CD4-positive, alpha-beta T cell (primary cell): ENCODE data around the gene SBNO2. TPM values are rescaled to one million over a fixed set of nuclear protein-coding genes. Genes with fewer than 3 reads are reported as not detected.

Experiments used
- ATAC-seq: fragments of 200-7000 bp; cut with Tn5 transposase; one replicate; pipeline ENCODE4 v1.10.0; 2022; ENCODE audit warnings: mild to moderate bottlenecking; ENCODE audit not compliant: poor library complexity
- CTCF ChIA-PET: fragments of 350-600 bp; sonication (Branson Sonifier 250); formaldehyde crosslinking; loops from one replicate; lab custom pipeline; 2021; ENCODE audit warnings: antibody characterized with exemption, inconsistent platforms; lab: Charles Lee
- POLR2A ChIA-PET: fragments of 350-600 bp; sonication (Branson Sonifier 250); formaldehyde crosslinking; loops from one replicate; lab custom pipeline; 2021; ENCODE audit warnings: antibody characterized with exemption, inconsistent platforms; lab: Charles Lee
- DNase-seq, 14 experiments: peaks; one replicate each; pipeline ENCODE4 v3.0.0-alpha.2; 2013 to 2020; ENCODE audit warnings: mixed read lengths in 2 of 14
- H3K27ac ChIP-seq, 2 donors: one replicate each; pipeline versions ENCODE4 v1.5.1 to v1.7.0; 2013; ENCODE audit warnings: low read length in 2 of 2, low read depth in 1 of 2, mild to moderate bottlenecking in 1 of 2
- H3K27me3 ChIP-seq, 2 experiments: 1 replicate in 1 of 2; 2 replicates in 1 of 2; pipeline versions ENCODE4 v1.6.1 to v1.7.0; 2013; ENCODE audit warnings: low read length in 2 of 2, control low read depth in 1 of 2, mild to moderate bottlenecking in 1 of 2, moderate library complexity in 1 of 2; ENCODE audit not compliant: insufficient read depth in 2 of 2, control insufficient read depth in 1 of 2
- H3K36me3 ChIP-seq: one replicate; pipeline ENCODE4 v1.6.1; 2013; ENCODE audit warnings: low read length, control low read depth; ENCODE audit not compliant: insufficient read depth
- H3K4me1 ChIP-seq: one replicate; pipeline ENCODE4 v1.6.1; 2013; ENCODE audit warnings: low read length, control low read depth; ENCODE audit not compliant: insufficient read depth
- H3K4me3 ChIP-seq: one replicate; pipeline ENCODE4 v1.5.1; 2013; ENCODE audit warnings: mild to moderate bottlenecking, low read length, moderate library complexity
- H3K9me3 ChIP-seq, 2 experiments: 1 replicate in 1 of 2; 2 replicates in 1 of 2; pipeline versions ENCODE4 v1.6.1 to v1.7.0; 2013; ENCODE audit warnings: low read length in 2 of 2, mild to moderate bottlenecking in 2 of 2, control low read depth in 1 of 2, moderate library complexity in 1 of 2; ENCODE audit not compliant: control insufficient read depth in 1 of 2, insufficient read depth in 1 of 2
- H3K27ac Mint-ChIP-seq: one replicate; pipeline ENCODE4 v1.8.0; 2020; ENCODE audit warnings: mixed read lengths
- H3K27me3 Mint-ChIP-seq: one replicate; pipeline ENCODE4 v1.8.0; 2021; ENCODE audit warnings: mixed read lengths
- H3K36me3 Mint-ChIP-seq: one replicate; pipeline ENCODE4 v1.8.0; 2021; ENCODE audit warnings: low read depth, mixed read lengths
- H3K4me1 Mint-ChIP-seq: one replicate; pipeline ENCODE4 v1.8.0; 2021; ENCODE audit warnings: low read depth, mixed read lengths
- H3K4me3 Mint-ChIP-seq: one replicate; pipeline ENCODE4 v1.8.0; 2020; ENCODE audit warnings: mild to moderate bottlenecking, mixed read lengths
- H3K9me3 Mint-ChIP-seq: one replicate; pipeline ENCODE4 v1.8.0; 2020; ENCODE audit warnings: mixed read lengths
- intact Hi-C, 2 experiments: fragments of 100-400 bp; cut with DNase I in 1 of 2; cut with micrococcal nuclease in 1 of 2; formaldehyde crosslinking; loops; one replicate each; pipeline versions ENCODE4 v1.15.1 to v1.9.0; 2023 to 2025; cut with DNase I, micrococcal nuclease
- total RNA-seq, 174 experiments: library from RNA in 2 of 174; stranded (reverse) in 2 of 174; gene quantifications; one replicate each; pipeline ENCODE4 v1.2.3 and lab custom pipeline; 2021 to 2026
- TF ChIP-seq, protein P1 (sequence below): fragments of 200-600 bp; IDR thresholded peaks from one replicate; pipeline ENCODE4 v1.8.0; 2022; ENCODE audit warnings: antibody characterized with exemption, mild to moderate bottlenecking

The SBNO2 gene
- total RNA-seq, 2 experiments from 2014 or later, result 126 to 137 TPM

DNA sequence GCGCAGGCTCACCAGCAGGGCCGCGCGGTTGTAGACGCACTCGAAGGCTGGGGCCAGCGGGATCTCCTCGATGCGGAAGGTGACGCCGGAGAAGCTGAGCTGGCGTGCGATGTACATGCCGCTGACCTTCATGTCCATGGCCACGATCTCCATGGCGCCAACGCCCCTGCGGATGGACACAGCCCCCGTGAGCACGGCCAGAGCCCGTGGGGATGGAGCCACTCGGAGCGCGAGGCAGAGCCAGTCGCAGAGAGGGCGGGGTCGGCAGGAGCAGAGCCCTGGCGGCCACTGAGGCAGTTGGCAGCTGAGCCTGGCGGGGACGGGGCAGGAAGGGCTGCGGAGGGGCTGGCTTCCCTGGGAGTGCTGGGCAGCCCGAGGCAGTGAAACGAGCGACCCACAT, 55.1 kb downstream of the SBNO2 start:
- ChIA-PET POLR2A (no interaction called here), CTCF (no interaction called here)
- intact Hi-C loops, result no loop called here
- DNase-seq (no peak), ATAC-seq (no peak)
- Mint-ChIP-seq H3K27me3 (no peaks in the 10 kb centered on the region), H3K27ac (no peak overlapping the region), H3K36me3 (peaks cover 49% of the 10 kb centered on the region), H3K9me3 (no peaks in the 10 kb centered on the region), H3K4me3 (no peak overlapping the region), H3K4me1 (no peaks in the 10 kb centered on the region)
- no peaks in the 10 kb centered on the region for H3K27me3 ChIP-seq
- no peak overlapping the region for H3K4me3 ChIP-seq
- H3K36me3 ChIP-seq, result peaks cover 89% of the 10 kb centered on the region
- no peak overlapping the region for H3K27ac ChIP-seq
- TF ChIP-seq, protein P1, sequence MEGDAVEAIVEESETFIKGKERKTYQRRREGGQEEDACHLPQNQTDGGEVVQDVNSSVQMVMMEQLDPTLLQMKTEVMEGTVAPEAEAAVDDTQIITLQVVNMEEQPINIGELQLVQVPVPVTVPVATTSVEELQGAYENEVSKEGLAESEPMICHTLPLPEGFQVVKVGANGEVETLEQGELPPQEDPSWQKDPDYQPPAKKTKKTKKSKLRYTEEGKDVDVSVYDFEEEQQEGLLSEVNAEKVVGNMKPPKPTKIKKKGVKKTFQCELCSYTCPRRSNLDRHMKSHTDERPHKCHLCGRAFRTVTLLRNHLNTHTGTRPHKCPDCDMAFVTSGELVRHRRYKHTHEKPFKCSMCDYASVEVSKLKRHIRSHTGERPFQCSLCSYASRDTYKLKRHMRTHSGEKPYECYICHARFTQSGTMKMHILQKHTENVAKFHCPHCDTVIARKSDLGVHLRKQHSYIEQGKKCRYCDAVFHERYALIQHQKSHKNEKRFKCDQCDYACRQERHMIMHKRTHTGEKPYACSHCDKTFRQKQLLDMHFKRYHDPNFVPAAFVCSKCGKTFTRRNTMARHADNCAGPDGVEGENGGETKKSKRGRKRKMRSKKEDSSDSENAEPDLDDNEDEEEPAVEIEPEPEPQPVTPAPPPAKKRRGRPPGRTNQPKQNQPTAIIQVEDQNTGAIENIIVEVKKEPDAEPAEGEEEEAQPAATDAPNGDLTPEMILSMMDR, result no peak
- H3K9me3 ChIP-seq, result no peaks in the 10 kb centered on the region
- H3K4me1 ChIP-seq, result peaks cover 7% of the 10 kb centered on the region

- H3K4me1 ChIP-seq, result peaks cover 15% of the 10 kb centered on the region
- no peak overlapping the region for H3K27ac Mint-ChIP-seq
- no peak for DNase-seq
- no peak overlapping the region for H3K4me3 ChIP-seq
- no peaks in the 10 kb centered on the region for H3K9me3 Mint-ChIP-seq
- intact Hi-C loops, result no loop called here
- H3K4me1 Mint-ChIP-seq, result no peaks in the 10 kb centered on the region
- CTCF ChIA-PET, result no interaction called here
- H3K4me3 Mint-ChIP-seq, result no peak overlapping the region
- POLR2A ChIA-PET, result no interaction called here
- H3K9me3 ChIP-seq, result no peaks in the 10 kb centered on the region
- no peak for ATAC-seq
- no peak overlapping the region for H3K27ac ChIP-seq
- H3K27me3 Mint-ChIP-seq, result no peaks in the 10 kb centered on the region
- peaks cover 41% of the 10 kb centered on the region for H3K36me3 Mint-ChIP-seq
- H3K36me3 ChIP-seq, result peaks cover 89% of the 10 kb centered on the region
- no peaks in the 10 kb centered on the region for H3K27me3 ChIP-seq
- TF ChIP-seq, protein P1, result no peak
Measured at GRCh38 chr19:1117654-1118053, 56.4 kb downstream of the SBNO2 start.

GRCh38 chr19:1116726-1117581, 57.1 kb downstream of the SBNO2 start:
- Histone ChIP-seq H3K4me3 (no peak overlapping the region), H3K27me3 (no peaks in the 10 kb centered on the region), H3K36me3 (peaks cover 88% of the 10 kb centered on the region), H3K9me3 (no peaks in the 10 kb centered on the region), H3K27ac (no peak overlapping the region), H3K4me1 (peaks cover 16% of the 10 kb centered on the region)
- DNase-seq, result no peak
- TF ChIP-seq, protein P1, result no peak
- intact Hi-C loops, result no loop called here
- no peak for ATAC-seq
- Mint-ChIP-seq H3K4me3 (no peak overlapping the region), H3K27me3 (no peaks in the 10 kb centered on the region), H3K4me1 (no peaks in the 10 kb centered on the region), H3K36me3 (peaks cover 38% of the 10 kb centered on the region), H3K9me3 (no peaks in the 10 kb centered on the region), H3K27ac (no peak overlapping the region)
- ChIA-PET CTCF (no interaction called here), POLR2A (interaction anchor here (0.9 kb wide), 2 partner anchors 14 to 58 kb away, joined by 3 read pairs; no protein-coding TSS in a partner anchor)
